ENCODE results near the gene CLDN6.

CLDN6 gene

DNA sequence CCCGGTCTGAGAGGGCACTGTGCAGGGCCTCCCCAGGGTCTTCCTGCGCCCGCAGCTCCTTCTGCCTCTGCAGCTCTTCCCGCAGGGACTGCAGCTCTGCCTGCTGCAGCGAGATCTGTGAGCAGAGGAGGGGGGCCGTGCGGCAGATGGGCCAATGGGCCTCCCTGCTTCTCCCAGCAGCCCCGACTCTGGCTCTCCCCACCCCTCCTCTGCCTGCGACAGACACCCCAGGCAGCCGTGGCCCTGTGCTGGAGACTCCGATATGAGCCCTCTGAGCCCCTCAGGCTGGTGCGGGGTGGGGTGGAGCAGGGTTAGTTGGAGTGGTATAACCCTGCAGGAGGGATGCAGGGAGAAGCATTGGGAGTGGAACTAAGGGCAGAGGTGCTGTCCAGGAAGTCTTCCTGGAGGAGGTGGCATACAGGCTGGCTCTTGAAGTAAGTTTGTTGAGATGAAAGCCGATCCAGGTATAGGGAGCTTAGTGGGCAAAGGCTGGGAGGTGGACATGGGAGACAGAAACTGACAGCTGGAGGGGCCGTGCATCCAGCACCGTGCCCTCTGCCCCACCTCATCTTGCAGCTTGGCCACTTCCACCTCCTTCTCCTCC, 10.8 kb upstream of the CLDN6 start:
- FAIRE-seq, result no peak
- DNase-seq (ENCODE audit: low spot score), result no peak

GRCh38 chr16:3027983-3028715, 10.2 kb upstream of the CLDN6 start:
- no peak for FAIRE-seq
- peak; percentile 86 for DNase-seq (ENCODE audit: low spot score)

GRCh38 chr16:3027489-3027795, 9.5 kb upstream of the CLDN6 start:
- FAIRE-seq, result no peak
- no peak for DNase-seq (ENCODE audit: low spot score)

- FAIRE-seq, result no peak
- no peak for DNase-seq (ENCODE audit: low spot score)
These were observed 8.9 kb upstream of the CLDN6 start for GRCh38 chr16:3026609-3027488.

GRCh38 chr16:3026003-3026378, 8.0 kb upstream of the CLDN6 start:
- FAIRE-seq (no peak), DNase-seq (ENCODE audit: low spot score) (no peak)

DNA sequence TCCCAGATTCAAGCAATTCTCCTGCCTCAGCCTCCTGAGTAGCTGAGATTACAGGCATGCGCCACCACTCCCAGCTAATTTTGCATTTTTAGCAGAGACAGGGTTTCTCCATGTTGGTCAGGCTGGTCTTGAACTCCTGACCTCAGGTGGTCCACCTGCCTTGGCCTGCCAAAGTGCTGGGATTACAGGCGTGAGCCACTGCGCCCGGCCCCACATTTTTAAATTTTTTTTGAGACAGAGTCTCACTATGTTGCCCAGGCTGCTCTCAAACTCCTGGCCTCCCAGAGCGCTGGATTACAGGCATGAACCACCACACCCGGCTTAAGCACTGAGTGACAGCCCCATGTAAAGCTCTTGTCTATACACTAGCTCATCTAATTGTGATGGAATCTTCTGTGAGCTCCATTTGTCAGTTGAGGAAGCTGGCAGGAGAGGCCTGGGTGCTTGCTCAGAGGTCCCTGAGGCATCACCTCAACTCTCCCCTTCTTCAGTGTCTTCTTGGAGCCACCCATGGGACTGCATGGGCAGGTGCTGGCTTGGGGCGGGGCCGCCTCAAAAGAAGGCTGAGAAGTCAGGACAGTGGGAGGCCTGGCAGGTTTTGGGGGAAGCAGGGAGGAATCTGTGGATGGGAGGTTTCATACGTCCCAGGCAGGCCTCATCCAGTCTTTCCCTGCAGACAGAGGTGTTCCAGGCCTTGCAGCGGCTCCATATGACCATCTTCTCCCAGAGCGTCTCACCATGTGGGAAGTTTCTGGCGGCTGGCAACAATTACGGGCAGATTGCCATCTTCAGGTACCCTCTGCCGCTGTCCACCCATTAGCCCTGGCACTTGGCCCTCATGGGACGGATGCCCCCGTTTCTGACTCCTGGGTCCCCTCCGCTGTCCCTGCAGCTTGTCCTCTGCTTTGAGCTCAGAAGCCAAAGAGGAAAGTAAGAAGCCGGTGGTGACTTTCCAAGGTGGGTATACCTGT, 7.3 kb upstream of the CLDN6 start:
- FAIRE-seq, result no peak

GRCh38 chr16:3023669-3024478, 5.9 kb upstream of the CLDN6 start, which contains the start of the genes HCFC1R1 and THOC6:
Gene HCFC1R1 (minus strand): TSS chr16:3023942. CDS start chr16:3023941, 1 bp downstream.
Gene THOC6 (plus strand): TSS chr16:3024035. CDS start chr16:3024327, 292 bp downstream.
- FAIRE-seq (peak; percentile 99), DNase-seq (ENCODE audit: low spot score) (peak; percentile 93)

More for the DNA sequence above, 7.3 kb upstream of the CLDN6 start:
- DNase-seq (ENCODE audit: low spot score), result no peak

DNA sequence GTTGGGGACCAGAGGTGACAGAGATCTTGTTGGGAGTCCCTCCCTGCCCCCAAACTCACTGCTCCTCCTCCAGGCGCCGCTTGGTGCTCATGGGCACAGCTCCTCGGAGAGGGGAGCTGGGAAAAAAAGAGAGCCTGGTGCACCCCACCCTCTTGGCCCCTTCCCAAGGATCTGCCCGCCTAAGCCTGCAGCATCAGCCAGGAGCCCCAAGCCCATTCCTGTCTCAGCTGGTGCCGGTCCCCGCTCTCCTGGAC, 5.4 kb upstream of the CLDN6 start:
- DNase-seq (ENCODE audit: low spot score), result peak; percentile 61
- FAIRE-seq, result no peak

- FAIRE-seq (no peak), DNase-seq (ENCODE audit: low spot score) (no peak)
These were observed 4.9 kb upstream of the CLDN6 start for GRCh38 chr16:3022684-3023414.

DNA sequence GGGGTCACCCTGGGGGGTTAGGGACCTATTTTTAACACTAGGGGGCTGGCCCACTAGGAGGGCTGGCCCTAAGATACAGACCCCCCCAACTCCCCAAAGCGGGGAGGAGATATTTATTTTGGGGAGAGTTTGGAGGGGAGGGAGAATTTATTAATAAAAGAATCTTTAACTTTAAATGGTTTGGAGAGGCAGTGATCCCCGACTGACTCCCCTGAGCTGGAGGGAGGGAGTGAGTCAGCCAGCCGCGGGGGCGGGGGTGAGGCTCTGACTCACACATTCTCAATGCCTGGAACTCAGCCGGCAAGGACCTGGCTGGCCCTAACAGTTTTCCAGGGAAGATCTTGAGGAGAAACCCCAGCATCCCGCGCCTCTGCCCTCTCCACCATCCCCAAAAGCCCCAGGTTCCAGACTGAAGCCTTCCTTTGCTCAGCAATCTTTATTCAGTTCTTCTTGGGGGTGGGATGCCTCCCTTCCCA, 4.3 kb upstream of the CLDN6 start:
- DNase-seq (ENCODE audit: low spot score) (peak; percentile 83), FAIRE-seq (peak; percentile 32)

- FAIRE-seq (peak; percentile 79), DNase-seq (ENCODE audit: low spot score) (peak; percentile 85)
These were observed 3.6 kb upstream of the CLDN6 start for GRCh38 chr16:3021449-3022207.

GRCh38 chr16:3020604-3021448, 2.8 kb upstream of the CLDN6 start:
- peak; percentile 97 for FAIRE-seq
- peak; percentile 92 for DNase-seq (ENCODE audit: low spot score)

DNA sequence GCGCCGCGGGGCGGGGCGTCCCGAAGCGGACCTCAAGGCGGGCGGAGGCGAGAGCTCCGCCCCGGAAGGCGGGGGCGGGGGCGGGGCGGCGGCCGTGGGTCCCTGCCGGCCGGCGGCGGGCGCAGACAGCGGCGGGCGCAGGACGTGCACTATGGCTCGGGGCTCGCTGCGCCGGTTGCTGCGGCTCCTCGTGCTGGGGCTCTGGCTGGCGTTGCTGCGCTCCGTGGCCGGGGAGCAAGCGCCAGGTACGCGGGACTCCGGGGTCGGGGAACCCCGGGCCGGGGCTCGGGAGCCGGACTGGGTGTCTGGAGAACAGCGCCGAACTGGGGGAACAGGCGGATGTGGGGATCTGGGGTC, 2.2 kb upstream of the CLDN6 start, which contains the start of gene TNFRSF12A:
TSS of gene TNFRSF12A (plus strand) at position 122 of the 357 bp plus-strand sequence. CDS start at position 152, 30 bp downstream.
- peak; percentile 90 for DNase-seq (ENCODE audit: low spot score)
- FAIRE-seq, result peak; percentile 32

DNA sequence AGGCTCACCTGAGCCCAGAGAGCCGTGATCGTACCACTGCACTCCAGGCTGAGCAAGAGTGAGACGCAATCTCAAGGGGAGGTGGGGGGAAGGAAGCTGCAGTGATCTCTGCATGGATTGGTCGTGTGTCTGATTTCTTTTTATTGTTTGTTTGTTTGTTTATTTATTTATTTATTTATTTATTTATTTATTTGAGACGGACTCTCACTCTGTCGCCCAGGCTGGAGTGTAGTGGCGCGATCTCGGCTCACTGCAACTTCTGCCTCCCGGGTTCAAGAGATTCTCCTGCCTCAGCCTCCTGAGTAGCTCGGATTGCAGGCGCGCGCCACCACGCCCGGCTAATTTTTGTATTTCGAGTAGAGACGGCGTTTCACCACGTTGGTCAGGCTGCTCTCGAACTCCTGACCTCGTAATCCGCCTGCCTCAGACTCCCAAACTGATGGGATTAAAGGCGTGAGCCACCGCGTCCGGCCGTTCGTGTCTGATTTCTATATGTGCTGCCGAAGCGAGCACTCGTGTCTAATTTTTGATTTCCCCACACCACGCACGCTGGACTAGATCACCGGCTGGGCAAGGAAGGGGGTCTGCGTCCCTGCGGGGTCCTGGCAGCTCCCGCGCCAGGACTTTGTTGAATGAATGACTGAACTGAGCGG, 1.7 kb upstream of the CLDN6 start:
- no peak for FAIRE-seq
- DNase-seq (ENCODE audit: low spot score), result no peak

DNA sequence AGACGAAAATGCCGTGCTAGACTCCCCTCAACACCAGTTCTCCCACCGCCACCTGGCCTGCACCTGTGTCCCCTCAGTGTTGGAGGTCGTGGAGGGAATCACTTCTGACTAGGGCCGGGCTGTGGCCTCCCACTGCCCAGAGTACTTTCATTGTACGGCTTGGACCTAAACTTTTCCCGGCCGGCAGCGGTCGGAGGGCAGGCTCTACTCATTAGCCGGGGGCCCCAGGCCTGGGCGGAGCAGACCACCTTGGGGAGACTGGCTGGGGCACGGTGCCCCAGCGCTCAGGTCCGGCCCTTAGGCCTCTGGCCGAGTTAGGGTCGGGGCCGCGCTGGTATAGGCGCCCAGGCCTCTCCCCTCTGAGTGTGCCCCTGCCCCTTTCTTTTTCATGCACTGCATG, 639 bp downstream of the CLDN6 start:
- FAIRE-seq, result no peak
- DNase-seq (ENCODE audit: low spot score), result no peak

DNA sequence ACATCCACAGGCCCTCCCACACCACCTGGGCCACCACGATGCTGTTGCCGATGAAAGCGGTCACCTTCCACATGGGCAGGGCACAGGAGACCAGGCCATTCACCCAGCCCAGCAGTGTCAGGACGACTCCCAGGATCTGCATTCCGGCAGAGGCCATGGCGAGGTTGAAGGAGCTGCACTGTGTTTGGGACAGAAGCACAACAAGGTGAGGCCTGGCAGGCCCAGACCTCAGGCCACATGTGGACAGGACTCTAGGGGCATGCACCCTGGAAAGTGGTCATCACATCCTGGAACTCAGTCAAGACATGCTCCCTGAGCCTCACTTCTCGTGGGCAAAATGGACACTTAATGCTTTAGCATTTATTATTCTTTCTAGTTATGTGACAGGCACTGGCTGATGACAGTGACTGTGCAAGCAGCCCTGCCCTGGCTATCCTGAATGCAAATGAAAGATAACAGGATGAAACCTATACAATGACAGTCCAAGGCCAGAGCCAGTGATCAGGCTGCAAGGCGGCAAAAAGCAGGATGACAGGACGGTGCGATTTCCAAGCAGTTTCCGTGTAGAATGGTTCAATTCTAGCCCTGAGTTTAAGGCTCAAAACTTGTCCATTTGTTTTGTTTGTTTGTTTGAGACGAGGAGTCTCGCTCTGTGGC, 2.0 kb downstream of the CLDN6 start:
- FAIRE-seq (no peak), DNase-seq (ENCODE audit: low spot score) (no peak)

DNA sequence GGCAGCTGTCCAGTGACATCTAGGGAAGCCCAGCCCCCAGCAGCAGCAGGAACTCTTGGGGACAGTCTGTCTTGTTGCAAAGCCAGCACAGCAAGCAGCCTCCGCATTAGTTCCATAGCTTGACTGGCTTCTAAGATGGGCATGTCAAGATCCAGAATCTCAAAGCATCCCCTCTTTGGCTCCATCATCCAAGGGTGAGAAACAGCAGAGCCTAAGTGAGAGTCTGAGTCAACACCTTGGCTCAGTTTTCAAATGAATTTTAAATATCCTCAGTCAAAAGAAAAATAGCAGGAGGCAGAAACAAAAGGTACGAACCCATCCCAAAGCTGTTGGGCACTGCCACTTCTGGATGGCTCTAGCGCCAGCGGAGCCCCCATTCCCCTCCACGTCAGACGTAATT, 3.0 kb downstream of the CLDN6 start:
- DNase-seq (ENCODE audit: low spot score) (no peak), FAIRE-seq (no peak)
